K562 (cell line): ENCODE results near the gene DNAJB6. TPM values are rescaled to one million over a fixed set of nuclear protein-coding genes. Genes with fewer than 3 reads are reported as not detected.
A peak's percentile ranks its signal among the peaks of the same experiment; 100 is the strongest.

ENCODE experiments used
- FOXK1 ChIP-seq: sonication (generic); formaldehyde crosslinking; IDR thresholded peaks from 2 replicates; pipeline ENCODE4 v1.8.0; 2022; ENCODE audit warnings: missing genetic modification reagents, mild to moderate bottlenecking, borderline replicate concordance
- L3MBTL2 ChIP-seq: fragments of 450-650 bp; IDR thresholded peaks from 2 replicates; pipeline ENCODE4 v1.6.1; 2016; ENCODE audit warnings: mild to moderate bottlenecking, moderate library complexity
- MCM7 ChIP-seq, 2 experiments: fragments of 450-650 bp; IDR thresholded peaks; 2 replicates each; pipeline ENCODE4 v1.6.1; 2016 to 2018
- MIER1 ChIP-seq: fragments of 450-650 bp; IDR thresholded peaks from 2 replicates; pipeline ENCODE4 v1.6.1; 2016; ENCODE audit warnings: antibody characterized with exemption, mild to moderate bottlenecking, low read depth
- NONO ChIP-seq, 2 experiments: fragments of 200-400 bp in 1 of 2; fragments of 450-650 bp in 1 of 2; formaldehyde crosslinking in 1 of 2; IDR thresholded peaks; 2 replicates each; pipeline ENCODE4 v1.6.1; 2017; ENCODE audit warnings: low read depth in 2 of 2, mild to moderate bottlenecking in 2 of 2, moderate library complexity in 2 of 2, low read length in 1 of 2
- POLR3G ChIP-seq: IDR thresholded peaks from 2 replicates; pipeline ENCODE4 v1.6.1; 2011; ENCODE audit not compliant: insufficient read length, insufficient replicate concordance; ENCODE audit errors: extremely low read depth
- RBM22 ChIP-seq: fragments of 200-400 bp; formaldehyde crosslinking; IDR thresholded peaks from 2 replicates; pipeline ENCODE4 v1.6.1; 2018; ENCODE audit warnings: low read length, low read depth; ENCODE audit not compliant: poor library complexity, severe bottlenecking
- RBM39 ChIP-seq: fragments of 200-400 bp; formaldehyde crosslinking; optimal IDR thresholded peaks from 2 replicates; pipeline ENCODE3; 2018; ENCODE audit warnings: low read depth, low read length
- polyA plus RNA-seq, 8 experiments: library from polyadenylated mRNA; depleted of rRNA in 4 of 8; stranded (reverse) in 5 of 8; unstranded in 3 of 8; fragments of >200 nt; fragmentation: Nextera tagmentation in 2 of 8; fragmentation: Illumina TruSeq in 1 of 8; extraction: Ambion mirVana in 2 of 8; extraction: Trizol in 1 of 8; gene quantifications; 2 replicates each; pipeline versions ENCODE4 v1.2.1 to v1.2.3, GENCODE V29; 2011 to 2014; ENCODE audit warnings: inconsistent platforms in 1 of 8, missing spikeins in 1 of 8
- total RNA-seq, 7 experiments: library from RNA; depleted of rRNA in 6 of 7; stranded (reverse); fragments of >200 nt in 6 of 7; fragmentation: Illumina TruSeq in 2 of 7; extraction: Trizol in 2 of 7; gene quantifications; 2 replicates each; pipeline versions ENCODE4 v1.2.1 to v1.2.3, GENCODE V29; 2011 to 2021; ENCODE audit warnings: low replicate concordance in 1 of 7
- TF ChIP-seq, protein P1 (sequence below), 2 experiments: fragments of 450-650 bp; IDR thresholded peaks; 2 replicates each; pipeline ENCODE4 v1.6.1; 2018; ENCODE audit warnings: mild to moderate bottlenecking in 2 of 2, low read depth in 1 of 2; ENCODE audit not compliant: partially characterized antibody in 2 of 2
- TF ChIP-seq, protein P2 (sequence below): fragments of 250-450 bp; sonication (Bioruptor Pico); IDR thresholded peaks from 2 replicates; pipeline ENCODE4 v1.9.0; 2021; ENCODE audit warnings: mild to moderate bottlenecking, inconsistent platforms
- TF ChIP-seq, protein P3 (sequence below): fragments of 250-450 bp; sonication (Bioruptor Pico); IDR thresholded peaks from 2 replicates; pipeline ENCODE4 v1.8.0; 2022; ENCODE audit warnings: moderate library complexity, mild to moderate bottlenecking, inconsistent platforms
- TF ChIP-seq, protein P4 (sequence below): fragments of 450-650 bp; conservative IDR thresholded peaks from 2 replicates; pipeline ENCODE4 v1.6.1; 2016; ENCODE audit warnings: missing genetic modification characterization, low read depth, mild to moderate bottlenecking, control low read depth, missing compliant biosample characterization
- TF ChIP-seq, protein P5 (sequence below), 3 experiments: IDR thresholded peaks in 2 of 3; conservative IDR thresholded peaks in 1 of 3; 2 replicates each; pipeline ENCODE4 v1.5.1; 2011 to 2012; ENCODE audit warnings: low read length in 3 of 3, mild to moderate bottlenecking in 3 of 3, control low read depth in 2 of 3, improper control_type of control experiment in 1 of 3, inconsistent platforms in 1 of 3, low read depth in 1 of 3, mixed read lengths in 1 of 3, moderate library complexity in 1 of 3; ENCODE audit not compliant: insufficient read depth in 2 of 3
- TF ChIP-seq, protein P6 (sequence below): fragments of 250-450 bp; sonication (Bioruptor Pico); IDR thresholded peaks from 2 replicates; pipeline ENCODE4 v1.8.0; 2022; ENCODE audit warnings: inconsistent platforms, mild to moderate bottlenecking, moderate library complexity, borderline replicate concordance

DNAJB6 gene
- total and polyA plus RNA-seq, 9 of the 15 experiments (the other 6 are each of a cell fraction or from before 2014, with no cell fraction given), result 84.5 to 158 (median 135) TPM

DNA sequence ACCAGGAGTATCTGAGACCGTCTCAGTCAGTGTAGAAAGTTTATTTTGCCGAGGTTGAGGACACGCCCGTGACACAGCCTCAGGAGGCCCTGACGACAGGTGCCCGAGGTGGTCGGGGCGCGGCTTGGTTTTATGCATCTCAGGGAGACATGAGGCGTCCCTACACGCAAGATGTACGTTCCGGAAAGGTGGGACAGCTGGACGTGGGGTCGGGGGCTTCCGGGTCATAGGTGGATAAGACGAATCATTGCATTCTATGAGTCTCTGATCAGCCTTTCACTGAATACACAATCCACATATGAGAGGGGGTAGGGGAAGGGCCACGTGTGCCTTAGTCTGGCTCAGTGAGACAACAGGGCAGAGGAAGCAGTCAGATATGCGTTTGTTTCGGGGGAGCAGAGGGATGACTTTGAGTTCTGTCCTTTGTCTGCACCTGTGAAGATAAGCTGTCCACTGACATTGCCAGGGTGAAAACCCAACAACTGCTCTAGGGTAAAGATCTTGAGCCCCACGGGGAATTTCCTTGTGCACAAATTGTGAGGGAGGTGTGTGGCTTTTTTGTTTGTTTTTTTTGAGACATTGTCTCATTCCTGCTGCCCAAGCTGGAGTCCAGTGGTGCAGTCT, 66.2 kb downstream of the DNAJB6 start (continued):
- TF ChIP-seq, protein P1, sequence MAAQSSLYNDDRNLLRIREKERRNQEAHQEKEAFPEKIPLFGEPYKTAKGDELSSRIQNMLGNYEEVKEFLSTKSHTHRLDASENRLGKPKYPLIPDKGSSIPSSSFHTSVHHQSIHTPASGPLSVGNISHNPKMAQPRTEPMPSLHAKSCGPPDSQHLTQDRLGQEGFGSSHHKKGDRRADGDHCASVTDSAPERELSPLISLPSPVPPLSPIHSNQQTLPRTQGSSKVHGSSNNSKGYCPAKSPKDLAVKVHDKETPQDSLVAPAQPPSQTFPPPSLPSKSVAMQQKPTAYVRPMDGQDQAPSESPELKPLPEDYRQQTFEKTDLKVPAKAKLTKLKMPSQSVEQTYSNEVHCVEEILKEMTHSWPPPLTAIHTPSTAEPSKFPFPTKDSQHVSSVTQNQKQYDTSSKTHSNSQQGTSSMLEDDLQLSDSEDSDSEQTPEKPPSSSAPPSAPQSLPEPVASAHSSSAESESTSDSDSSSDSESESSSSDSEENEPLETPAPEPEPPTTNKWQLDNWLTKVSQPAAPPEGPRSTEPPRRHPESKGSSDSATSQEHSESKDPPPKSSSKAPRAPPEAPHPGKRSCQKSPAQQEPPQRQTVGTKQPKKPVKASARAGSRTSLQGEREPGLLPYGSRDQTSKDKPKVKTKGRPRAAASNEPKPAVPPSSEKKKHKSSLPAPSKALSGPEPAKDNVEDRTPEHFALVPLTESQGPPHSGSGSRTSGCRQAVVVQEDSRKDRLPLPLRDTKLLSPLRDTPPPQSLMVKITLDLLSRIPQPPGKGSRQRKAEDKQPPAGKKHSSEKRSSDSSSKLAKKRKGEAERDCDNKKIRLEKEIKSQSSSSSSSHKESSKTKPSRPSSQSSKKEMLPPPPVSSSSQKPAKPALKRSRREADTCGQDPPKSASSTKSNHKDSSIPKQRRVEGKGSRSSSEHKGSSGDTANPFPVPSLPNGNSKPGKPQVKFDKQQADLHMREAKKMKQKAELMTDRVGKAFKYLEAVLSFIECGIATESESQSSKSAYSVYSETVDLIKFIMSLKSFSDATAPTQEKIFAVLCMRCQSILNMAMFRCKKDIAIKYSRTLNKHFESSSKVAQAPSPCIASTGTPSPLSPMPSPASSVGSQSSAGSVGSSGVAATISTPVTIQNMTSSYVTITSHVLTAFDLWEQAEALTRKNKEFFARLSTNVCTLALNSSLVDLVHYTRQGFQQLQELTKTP (IDR thresholded peaks at IDR 0.05; ENCODE audit: low read depth in 1 of 2, partially characterized antibody in 2 of 2), result no peak
- TF ChIP-seq RBM22 (no peak), POLR3G (no peak), MIER1 (no peak), L3MBTL2 (peak; percentile 48; the same call in 1 of the 2 replicates), FOXK1 (no peak), MCM7 (IDR thresholded peaks at IDR 0.05) (no peak), NONO (IDR thresholded peaks at IDR 0.05; ENCODE audit: low read depth in 2 of 2, low read length in 1 of 2) (no peak), RBM39 (no peak)
- TF ChIP-seq, protein P2, sequence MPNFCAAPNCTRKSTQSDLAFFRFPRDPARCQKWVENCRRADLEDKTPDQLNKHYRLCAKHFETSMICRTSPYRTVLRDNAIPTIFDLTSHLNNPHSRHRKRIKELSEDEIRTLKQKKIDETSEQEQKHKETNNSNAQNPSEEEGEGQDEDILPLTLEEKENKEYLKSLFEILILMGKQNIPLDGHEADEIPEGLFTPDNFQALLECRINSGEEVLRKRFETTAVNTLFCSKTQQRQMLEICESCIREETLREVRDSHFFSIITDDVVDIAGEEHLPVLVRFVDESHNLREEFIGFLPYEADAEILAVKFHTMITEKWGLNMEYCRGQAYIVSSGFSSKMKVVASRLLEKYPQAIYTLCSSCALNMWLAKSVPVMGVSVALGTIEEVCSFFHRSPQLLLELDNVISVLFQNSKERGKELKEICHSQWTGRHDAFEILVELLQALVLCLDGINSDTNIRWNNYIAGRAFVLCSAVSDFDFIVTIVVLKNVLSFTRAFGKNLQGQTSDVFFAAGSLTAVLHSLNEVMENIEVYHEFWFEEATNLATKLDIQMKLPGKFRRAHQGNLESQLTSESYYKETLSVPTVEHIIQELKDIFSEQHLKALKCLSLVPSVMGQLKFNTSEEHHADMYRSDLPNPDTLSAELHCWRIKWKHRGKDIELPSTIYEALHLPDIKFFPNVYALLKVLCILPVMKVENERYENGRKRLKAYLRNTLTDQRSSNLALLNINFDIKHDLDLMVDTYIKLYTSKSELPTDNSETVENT (CRISPR knock-in tag), result no peak
- TF ChIP-seq, protein P3, sequence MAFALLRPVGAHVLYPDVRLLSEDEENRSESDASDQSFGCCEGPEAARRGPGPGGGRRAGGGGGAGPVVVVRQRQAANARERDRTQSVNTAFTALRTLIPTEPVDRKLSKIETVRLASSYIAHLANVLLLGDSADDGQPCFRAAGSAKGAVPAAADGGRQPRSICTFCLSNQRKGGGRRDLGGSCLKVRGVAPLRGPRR (CRISPR knock-in tag), result no peak
- TF ChIP-seq, protein P4, sequence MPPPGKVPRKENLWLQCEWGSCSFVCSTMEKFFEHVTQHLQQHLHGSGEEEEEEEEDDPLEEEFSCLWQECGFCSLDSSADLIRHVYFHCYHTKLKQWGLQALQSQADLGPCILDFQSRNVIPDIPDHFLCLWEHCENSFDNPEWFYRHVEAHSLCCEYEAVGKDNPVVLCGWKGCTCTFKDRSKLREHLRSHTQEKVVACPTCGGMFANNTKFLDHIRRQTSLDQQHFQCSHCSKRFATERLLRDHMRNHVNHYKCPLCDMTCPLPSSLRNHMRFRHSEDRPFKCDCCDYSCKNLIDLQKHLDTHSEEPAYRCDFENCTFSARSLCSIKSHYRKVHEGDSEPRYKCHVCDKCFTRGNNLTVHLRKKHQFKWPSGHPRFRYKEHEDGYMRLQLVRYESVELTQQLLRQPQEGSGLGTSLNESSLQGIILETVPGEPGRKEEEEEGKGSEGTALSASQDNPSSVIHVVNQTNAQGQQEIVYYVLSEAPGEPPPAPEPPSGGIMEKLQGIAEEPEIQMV (tag), result no peak
- TF ChIP-seq, protein P5, sequence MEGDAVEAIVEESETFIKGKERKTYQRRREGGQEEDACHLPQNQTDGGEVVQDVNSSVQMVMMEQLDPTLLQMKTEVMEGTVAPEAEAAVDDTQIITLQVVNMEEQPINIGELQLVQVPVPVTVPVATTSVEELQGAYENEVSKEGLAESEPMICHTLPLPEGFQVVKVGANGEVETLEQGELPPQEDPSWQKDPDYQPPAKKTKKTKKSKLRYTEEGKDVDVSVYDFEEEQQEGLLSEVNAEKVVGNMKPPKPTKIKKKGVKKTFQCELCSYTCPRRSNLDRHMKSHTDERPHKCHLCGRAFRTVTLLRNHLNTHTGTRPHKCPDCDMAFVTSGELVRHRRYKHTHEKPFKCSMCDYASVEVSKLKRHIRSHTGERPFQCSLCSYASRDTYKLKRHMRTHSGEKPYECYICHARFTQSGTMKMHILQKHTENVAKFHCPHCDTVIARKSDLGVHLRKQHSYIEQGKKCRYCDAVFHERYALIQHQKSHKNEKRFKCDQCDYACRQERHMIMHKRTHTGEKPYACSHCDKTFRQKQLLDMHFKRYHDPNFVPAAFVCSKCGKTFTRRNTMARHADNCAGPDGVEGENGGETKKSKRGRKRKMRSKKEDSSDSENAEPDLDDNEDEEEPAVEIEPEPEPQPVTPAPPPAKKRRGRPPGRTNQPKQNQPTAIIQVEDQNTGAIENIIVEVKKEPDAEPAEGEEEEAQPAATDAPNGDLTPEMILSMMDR (IDR thresholded peaks at IDR 0.05 in 2 of 3, conservative IDR thresholded peaks at IDR 0.05 in 1 of 3; ENCODE audit: insufficient read depth in 2 of 3, low read depth in 1 of 3, low read length in 3 of 3), result no peak
- TF ChIP-seq, protein P6, sequence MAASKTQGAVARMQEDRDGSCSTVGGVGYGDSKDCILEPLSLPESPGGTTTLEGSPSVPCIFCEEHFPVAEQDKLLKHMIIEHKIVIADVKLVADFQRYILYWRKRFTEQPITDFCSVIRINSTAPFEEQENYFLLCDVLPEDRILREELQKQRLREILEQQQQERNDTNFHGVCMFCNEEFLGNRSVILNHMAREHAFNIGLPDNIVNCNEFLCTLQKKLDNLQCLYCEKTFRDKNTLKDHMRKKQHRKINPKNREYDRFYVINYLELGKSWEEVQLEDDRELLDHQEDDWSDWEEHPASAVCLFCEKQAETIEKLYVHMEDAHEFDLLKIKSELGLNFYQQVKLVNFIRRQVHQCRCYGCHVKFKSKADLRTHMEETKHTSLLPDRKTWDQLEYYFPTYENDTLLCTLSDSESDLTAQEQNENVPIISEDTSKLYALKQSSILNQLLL (CRISPR knock-in tag), result no peak
